Inflammatory macrophage treated with lipopolysaccharide for 4 hours (primary cell): ENCODE results near the gene GALP.
"Not testable (repeated sequence)": the region's sequence is repeated elsewhere in the genome, so short reads cannot be mapped to it uniquely, and the experiment has no call there.

Experiments
- DNase-seq: peaks from one replicate; pipeline ENCODE4 v3.0.0-alpha.2; 2020

Gene GALP

DNA sequence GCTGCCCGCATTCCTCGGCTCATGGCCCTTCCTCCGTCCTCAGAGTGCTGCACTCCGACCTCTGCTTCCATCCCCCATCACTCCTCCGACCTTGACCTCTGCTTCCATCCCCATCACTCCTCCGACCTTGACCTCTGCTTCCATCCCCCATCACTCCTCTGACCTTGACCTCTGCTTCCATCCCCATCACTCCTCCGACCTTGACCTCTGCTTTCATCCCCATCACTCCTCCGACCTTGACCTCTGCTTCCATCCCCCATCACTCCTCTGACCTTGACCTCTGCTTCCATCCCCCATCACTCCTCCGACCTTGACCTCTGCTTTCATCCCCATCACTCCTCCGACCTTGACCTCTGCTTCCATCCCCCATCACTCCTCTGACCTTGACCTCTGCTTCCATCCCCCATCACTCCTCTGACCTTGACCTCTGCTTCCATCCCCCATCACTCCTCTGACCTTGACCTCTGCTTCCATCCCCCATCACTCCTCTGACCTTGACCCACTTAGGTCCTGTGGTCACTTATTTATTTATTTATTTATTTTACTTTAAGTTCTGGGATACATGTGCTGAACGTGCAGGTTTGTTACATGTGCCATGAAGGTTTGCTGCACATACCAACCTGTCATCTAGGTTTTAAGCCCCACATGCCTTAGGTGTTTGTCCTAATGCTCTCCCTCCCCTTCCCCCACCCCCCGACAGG lies 26.7 kb upstream of the GALP start:
- not testable (repeated sequence) for DNase-seq

DNA sequence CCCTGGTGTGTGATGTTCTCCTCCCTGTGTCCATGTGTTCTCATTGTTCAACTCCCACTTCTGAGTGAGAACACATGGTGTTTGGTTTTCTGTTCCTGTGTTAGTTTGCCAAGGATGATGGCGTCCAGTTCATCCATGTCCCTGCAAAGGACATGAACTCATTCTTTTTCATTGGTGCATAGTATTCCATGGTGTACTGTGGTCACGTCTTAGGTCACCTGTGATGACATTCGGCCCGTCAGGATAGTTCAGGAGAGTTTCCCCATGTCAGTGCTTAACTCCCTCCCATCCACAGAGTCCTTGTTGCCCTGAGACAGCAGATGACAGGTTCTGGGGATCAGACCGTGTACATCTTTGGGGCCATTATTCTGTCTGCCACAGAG lies 26.2 kb upstream of the GALP start:
- DNase-seq, result no peak

DNA sequence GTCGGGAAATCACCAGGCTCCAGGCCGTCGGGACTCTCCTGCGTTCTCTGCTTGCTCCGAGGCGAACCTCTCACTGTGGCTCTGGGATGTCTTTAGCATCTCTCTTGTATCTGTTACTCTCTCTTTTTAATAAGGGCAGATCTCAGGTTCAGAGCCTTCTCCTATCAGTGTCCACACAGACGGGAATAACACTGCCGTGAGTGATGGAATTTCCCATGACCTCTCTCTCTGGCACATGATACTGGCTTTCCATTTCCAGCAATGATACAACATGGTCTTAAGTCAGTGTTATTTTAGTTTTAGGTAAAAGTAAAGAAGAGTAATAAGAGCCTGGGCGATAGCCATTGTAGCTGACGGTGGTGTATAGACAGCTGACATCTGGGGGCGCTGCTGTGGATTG lies 25.4 kb upstream of the GALP start:
- no peak for DNase-seq

DNA sequence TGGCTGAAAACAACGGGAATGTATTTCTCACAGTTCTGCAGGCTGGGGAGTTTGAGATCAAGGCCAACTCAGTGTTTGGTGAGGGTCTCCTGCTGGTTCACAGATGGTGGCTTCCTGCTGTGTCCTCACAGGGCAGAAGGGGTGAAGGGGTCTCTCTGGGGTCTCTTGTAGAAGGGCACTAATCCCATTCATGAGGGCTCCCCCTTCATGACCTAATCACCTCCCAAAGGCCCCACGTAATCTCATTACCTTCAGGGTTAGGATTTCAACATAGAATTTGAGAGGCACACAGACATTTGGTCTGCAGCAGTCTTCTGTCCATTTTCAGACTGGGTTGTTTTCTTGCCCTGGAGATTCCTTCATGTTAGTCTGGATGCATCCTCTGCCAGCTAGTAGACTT lies 23.2 kb upstream of the GALP start:
- no peak for DNase-seq

DNA sequence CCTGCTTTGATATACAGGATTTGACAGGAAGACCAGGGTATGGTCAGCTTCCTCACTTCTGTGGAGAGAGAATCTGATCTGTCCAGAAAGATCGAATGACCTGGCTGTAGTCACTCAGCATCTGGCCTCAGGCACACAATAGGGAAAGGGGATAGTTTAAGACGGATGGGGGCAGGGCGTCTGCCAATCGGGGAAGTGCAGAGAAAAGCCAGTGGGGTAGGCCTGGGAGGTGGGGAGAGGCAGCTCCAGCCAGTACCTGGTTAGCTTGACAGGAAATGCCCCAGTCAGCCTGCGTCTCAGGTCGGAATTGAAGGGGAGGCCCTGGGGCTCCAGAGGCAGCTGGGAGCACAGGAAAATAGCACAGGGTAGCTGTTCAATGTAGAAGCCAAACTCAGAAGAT lies 22.3 kb upstream of the GALP start:
- DNase-seq, result no peak

DNA sequence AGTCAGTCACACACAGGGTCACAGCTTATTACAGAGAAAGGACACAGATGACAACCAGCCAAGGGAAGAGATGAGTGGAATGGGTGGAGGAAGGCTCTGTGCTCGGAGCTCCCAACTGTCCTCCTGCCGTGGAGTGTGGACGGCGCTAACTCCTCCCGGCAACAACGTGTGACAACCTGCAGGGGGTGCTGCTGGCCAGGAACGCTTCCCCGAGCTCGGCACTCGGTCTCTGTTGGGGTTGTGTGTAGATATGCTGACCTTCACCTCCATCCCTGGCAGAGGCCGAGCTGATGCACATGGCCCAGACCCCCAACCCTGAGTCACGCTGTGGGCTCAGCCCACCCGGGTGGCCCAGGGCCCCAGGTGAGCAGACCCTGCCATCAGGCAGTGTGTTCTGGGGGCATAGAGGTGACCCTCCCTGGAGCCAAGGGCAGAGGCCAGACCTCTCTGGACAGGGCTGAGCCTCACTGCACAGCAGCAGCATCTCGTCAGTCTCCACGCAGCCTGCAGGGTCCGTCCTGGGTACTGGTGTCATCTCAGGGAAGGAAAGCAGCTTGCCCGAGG lies 20.6 kb upstream of the GALP start:
- DNase-seq, result no peak

DNA sequence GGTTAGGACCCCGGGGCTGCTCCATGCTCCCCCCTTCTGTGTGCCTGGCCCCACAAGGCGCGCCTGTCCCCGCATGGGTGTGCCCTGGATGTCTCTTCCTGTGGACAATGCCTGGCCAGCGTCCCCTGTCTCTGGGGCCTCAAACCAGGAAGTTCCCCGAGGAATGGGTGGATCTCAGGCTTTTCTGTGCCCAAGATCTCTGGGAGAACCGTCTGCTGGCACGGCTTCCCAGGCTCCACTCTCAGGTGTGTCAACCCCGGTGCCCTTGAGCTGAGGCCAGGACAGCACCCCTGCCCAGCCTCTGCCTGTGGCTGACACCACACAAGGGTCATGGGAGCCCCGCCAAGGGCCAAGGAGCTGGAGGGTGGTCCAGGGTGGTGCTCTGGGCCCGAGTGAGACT lies 19.0 kb upstream of the GALP start:
- no peak for DNase-seq

DNA sequence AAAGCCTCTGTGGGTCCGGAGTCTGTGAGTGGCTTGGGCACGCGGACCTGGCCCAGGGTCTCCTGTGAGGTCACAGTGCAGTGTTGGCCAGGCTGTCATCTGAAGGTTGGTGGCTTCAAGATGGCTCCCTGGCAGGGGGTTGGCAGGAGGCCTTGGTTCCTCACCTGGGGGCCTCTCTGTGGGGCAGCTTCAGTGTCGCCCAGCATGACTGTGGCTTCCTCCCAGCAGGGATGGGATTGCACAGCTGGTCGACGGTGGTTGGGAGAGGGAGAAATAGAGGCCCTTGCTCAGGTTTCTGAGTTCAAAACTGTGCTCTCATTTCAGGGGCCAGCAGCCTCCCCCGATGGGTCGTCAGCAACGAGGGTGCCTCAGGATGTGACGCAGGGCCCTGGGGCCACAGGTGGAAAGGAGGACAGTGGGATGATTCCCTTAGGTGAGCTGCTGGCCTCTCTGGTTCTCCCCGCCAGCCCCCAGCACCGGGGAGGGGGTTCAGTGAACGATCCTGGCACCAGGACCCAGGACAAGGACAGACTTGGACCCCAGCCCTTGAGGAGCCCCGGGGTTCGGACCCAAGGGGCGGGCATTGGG lies 17.5 kb upstream of the GALP start:
- DNase-seq, result no peak

DNA sequence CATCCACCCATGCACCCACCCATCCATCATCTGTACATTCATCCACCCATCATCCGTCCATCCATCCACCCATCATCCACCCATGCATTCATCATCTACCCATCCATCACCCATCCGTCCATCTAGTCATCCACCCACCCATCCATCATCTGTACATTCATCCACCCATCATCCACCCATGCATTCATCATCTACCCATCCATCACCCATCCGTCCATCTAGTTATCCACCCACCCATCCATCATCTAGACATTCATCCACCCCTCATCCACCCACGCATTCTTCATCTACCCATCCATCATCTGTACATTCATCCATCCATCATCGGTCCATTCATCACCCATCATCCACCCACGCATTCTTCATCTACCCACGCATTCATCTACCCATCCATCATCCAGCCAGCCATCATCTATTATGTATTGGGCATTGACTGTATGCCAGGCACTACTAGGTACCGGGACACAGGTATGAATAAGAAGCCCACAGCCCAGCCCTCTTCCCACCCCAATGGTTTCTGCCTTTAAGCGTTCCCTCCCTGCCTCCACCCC lies 16.7 kb upstream of the GALP start:
- no peak for DNase-seq

DNA sequence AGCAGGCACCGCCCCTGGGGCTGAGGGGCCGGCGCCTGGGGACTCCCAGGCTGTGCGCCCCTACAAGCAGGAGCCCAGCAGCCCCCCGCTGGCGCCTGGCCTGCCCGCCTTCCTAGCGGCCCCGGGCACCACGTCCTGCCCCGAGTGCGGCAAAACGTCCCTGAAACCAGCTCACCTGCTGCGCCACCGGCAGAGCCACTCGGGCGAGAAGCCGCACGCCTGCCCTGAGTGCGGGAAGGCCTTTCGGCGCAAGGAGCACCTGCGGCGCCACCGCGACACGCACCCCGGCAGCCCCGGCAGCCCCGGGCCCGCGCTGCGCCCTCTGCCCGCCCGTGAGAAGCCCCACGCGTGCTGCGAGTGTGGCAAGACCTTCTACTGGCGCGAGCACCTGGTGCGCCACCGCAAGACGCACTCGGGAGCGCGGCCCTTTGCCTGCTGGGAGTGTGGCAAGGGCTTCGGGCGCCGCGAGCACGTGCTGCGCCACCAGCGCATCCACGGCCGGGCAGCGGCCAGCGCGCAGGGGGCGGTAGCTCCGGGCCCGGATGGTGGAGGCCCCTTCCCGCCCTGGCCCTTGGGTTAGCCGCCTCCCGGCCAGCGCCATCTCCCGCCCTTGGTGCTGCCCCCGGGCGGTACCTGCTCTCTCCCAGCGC lies 16.1 kb upstream of the GALP start:
- no peak for DNase-seq

DNA sequence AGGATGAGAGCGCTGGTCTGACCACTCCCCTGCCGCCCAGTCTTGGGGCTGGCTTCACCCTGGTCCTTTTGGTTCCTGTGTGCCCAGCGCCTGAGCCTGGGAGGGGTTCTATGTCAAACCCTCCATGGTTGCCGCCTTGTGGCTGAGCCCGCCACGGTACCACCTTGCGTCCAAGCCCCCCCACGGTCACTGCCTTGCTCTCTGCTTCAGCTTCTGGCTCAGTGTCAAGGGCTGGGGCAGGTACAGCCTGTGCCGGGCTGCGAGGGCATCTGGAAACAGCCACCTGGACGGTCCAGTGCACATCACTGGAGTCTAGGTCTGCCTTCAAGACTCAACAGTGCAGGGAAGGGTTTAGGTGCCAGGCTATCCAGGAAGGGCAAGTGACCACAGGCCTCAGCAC lies 14.3 kb upstream of the GALP start:
- no peak for DNase-seq

DNA sequence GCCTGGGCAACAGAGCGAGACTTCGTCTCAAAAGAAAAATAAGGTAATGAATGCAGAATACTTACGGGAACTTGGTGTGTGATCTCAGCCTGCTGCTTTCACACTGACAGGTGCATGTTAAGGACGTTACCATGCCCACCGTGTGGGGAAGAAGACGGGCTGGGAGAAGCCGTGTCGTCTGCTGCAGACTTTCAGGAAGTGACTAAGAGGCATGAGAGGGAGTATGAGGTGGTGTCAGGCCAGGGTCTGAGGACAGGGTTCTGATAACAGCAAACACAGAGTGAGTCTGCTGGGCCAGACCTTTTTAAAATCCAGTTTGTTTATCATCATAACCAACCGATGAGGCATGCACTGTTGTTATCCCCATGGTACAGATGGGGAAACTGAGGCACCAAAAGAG lies 13.6 kb upstream of the GALP start:
- peak; percentile 63 for DNase-seq

DNA sequence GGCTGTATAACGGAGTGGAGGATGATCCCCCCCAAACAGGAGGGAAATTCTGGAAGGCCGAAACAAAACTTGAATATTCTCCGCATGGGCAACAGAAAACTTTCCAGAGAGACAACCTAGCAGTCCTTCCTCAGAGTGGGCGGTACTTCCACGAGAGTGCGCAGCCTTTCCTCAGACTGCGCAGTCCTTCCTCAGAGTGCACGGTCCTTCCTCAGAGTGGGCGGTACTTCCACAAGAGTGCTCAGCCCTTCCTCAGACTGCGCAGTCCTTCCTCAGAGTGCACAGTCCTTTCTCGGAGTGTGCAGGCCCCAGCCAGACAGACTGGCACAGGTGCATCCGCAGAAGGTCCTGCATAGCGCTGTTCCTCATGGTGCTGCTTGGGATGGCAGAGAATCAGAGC lies 12.7 kb upstream of the GALP start:
- DNase-seq, result peak; percentile 1

DNA sequence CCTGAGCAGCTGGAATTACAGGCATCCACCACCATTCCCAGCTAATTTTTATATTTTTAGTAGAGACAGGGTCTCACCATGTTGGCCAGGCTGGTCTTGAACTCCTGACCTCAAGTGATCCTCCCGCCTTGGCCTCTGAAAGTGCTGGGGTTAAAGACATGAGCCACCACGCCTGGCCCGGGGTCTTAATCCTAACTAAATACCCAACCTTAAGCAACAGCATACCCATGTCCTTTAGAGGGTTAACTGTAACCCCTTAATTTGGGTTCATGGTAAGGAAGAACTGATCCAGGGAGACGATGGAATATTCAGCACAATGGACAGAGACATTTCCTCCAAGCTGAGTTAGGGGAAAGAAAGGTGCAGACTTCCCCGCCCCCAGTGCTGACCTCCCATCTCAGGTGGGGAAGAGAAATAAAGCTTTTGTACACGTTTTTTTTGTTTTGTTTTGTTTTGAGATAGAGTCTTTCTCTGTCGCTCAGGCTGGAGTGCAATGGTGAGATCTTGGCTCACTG lies 8.7 kb upstream of the GALP start:
- DNase-seq, result no peak

DNA sequence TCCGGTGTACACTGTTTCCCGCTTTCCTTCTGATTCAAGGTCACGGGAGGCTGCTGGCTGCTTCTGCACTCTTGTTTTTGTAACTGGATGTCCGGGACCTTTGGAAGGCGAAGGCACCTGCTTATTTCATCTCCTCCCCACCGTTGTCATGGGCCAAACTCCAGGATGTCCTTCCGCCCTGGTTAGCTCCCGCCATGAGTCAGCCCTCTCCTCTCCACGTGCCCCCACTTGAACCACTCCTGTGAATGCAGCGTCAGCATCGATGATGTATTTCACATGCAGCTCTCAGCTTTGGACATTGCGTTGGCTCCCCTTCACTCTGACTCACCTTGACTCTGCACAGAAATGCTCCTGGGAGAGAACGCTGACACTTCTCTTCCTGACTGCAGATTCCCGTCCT lies 5.5 kb upstream of the GALP start:
- no peak for DNase-seq

DNA sequence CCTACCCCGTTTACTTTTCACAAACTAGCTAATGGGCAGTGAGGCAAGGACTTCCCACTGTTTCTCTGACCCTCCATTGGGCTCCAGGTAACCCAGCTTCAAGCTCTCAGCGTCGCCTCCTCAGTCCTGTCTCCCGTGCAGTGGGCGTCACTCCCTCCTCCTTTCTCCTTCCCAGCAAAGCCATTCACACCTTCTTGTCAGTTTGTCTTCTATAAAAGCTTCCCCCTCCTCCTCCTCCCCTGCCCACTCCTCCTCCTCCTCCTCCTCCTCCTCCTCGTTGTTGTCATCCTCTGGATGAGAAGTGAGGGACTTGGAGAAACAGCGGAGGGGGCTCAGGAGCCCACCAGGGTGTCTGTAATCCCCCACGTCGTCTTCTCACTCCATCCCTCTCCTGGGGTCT lies 1.7 kb upstream of the GALP start:
- DNase-seq, result no peak

DNA sequence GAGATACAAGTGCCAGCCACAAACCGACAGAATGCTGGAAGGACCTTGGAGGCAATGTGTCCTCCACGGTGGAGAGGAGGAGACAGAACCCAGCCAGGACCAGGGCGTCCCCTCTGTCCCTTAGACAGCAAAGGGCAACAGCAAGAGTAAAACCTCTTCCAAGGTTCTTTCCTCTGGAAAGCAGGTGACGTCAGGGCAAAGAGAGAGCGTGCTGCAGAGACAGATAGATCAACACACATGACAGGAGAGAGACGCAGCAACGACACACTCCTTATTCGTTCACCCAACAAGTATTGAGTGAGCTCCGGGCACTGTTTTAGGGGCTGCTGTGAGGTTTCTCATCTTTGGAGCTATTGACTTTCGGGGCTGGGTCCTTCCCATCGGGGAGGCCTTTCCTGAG lies 1.3 kb upstream of the GALP start:
- DNase-seq, result no peak

DNA sequence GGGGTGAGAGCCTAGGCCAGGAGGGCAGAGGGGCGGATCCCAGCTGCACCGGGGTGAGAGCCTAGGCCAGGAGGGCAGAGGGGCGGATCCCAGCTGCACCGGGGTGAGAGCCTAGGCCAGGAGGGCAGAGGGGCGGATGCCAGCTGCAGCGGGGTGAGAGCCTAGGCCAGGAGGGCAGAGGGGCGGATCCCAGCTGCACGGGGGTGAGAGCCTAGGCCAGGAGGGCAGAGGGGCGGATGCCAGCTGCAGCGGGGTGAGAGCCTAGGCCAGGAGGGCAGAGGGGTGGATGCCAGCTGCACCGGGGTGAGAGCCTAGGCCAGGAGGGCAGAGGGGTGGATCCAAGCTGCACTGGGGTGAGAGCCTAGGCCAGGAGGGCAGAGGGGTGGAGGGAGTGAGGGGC lies 502 bp downstream of the GALP start:
- not testable (repeated sequence) for DNase-seq

DNA sequence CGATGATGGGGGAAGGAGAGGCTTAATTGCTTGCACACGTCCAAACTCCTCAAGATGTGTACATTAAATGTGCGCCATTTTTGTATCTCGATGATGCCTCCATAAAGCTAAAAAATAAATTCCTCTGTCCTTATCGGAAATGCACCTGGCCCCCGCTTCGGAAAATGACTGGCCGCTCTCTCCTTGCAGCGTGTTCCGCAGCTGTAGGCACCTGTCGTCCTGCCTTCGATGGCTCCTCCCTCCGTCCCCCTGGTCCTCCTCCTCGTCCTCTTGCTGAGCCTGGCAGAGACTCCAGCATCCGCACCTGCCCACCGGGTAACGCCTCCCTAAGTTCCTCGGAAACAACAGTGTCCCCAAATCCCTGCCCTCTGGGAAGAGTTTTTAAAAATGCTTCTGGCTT lies 1.1 kb downstream of the GALP start:
- DNase-seq, result no peak

DNA sequence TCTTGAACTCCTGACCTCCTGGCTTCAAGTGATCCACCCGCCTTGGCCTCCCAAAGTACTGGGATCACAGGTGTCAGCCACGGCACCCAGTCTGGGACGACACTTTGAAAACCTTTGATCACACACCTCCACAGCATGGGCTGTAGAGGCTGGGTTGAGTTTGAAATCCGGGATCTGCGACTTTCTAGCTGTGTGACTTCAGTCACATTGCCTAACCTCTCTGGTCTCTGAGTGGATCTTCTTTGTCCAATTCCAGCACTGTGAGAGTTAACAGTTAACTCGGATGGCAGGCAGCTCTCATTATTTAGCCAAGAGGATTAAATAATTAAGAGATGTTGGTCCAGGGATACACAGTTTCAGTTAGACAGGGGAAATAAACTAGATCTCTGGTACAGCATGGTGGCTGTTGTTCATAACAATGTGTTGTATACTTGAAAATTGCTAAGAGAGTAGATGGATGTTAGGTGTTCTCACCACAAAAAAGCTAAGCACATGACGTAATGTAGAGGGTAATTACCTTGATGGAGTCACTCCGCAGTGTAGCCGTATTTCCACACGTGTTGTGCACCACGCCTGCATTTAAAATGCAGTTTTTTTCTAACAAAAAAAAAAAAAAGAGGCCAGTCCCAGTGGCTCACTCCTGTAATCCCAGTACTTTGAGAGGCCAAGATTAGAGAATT lies 1.9 kb downstream of the GALP start:
- DNase-seq, result no peak

DNA sequence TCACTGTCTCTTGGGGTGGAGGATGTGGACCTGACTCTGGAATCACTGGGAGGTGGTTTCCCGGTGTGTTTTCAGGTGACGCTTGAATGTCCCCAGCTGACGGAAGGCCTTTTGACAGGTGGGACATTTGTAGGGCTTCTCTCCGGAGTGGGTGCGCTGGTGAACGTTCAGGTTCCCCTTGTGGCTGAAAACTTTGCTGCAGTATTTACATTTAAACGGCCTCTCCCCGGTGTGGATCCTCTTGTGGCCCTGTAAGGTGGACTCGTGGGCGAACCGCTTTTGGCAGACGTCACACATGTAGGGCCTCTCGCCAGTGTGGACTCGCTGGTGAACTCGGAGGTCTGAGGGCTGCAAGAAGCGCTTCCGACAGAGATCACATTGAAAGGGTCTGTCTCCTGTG lies 14.0 kb downstream of the GALP start:
- DNase-seq, result no peak

DNA sequence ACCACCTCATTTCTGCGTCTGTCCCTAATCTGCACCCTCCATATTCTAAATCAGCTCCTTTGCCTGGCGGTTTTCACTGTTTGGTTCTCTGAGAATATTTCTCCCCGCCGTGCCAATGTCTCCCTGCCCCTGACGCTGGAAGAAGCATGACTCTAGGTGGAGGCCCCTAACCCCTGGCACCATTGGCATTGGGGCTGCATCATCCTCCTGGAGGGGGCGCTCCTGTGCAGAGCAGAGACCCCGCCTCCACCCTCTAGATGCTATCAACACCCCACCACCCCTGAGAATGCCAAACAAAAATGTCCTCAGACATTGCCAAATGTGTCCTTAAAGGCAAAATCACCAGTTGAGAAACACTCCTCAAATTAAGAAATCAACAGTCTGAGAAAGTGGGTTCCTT lies 15.3 kb downstream of the GALP start:
- no peak for DNase-seq

DNA sequence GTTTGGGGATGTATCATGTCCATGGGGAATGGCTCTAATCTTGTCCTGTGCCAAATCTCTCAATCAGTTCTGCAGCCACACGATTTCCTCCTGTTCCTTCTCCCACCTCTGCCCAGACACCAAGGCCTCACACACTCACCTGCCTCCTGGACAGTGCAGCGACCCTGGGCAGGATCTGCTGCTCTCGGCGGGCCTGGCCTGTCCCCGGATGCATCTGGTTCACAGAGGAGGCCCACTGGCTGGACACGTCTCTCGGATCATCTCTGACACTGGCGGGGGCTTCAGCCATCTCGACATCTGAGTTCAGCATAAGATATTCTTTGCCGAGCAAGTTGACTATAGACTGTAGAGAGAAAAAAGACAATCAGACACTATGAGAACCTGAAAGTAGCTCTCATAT lies 15.9 kb downstream of the GALP start:
- no peak for DNase-seq
